A673 (cell line): ENCODE measurements around the gene PCNX3. TPM values are rescaled to one million over a fixed set of nuclear protein-coding genes. Genes with fewer than 3 reads are reported as not detected.

Source experiments
- BruUV-seq: library from RNA; stranded (reverse); fragments of 400-500 nt; replicated peaks from 2 replicates; lab custom pipeline; 2021; lab: Mats Ljungman, UMichigan
- CTCF ChIA-PET: fragments of 300-600 bp; sonication (Branson Sonifier 250); formaldehyde crosslinking; loops from one replicate; lab custom pipeline; 2022; ENCODE audit warnings: antibody characterized with exemption; lab: Charles Lee
- POLR2A ChIA-PET: fragments of 300-600 bp; sonication (Branson Sonifier 250); formaldehyde crosslinking; loops from one replicate; lab custom pipeline; 2022; ENCODE audit warnings: antibody characterized with exemption; ENCODE audit not compliant: low non-redundant PET; lab: Charles Lee
- DNase-seq: peaks from one replicate; pipeline ENCODE4 v3.0.0-alpha.2; 2015; ENCODE audit warnings: low spot score
- H3K27ac ChIP-seq: fragments of 200-600 bp; sonication (generic); 2 replicates; pipeline ENCODE4 v1.5.1; 2016; ENCODE audit warnings: mixed run types, low read depth, mild to moderate bottlenecking, mixed read lengths, antibody characterized with exemption, low read length; ENCODE audit not compliant: poor library complexity, severe bottlenecking
- H3K27me3 ChIP-seq: fragments of 200-600 bp; sonication (generic); replicated peaks from 2 replicates; pipeline ENCODE4 v1.6.1; 2017; ENCODE audit warnings: mixed run types, low read depth, mild to moderate bottlenecking, mixed read lengths, antibody characterized with exemption, low read length; ENCODE audit not compliant: insufficient read depth, poor library complexity
- H3K36me3 ChIP-seq: fragments of 200-600 bp; sonication (generic); 2 replicates; pipeline ENCODE4 v1.6.1; 2016; ENCODE audit warnings: mixed run types, mild to moderate bottlenecking, mixed read lengths, antibody characterized with exemption, low read length; ENCODE audit not compliant: insufficient read depth, poor library complexity, severe bottlenecking
- H3K4me1 ChIP-seq: fragments of 200-600 bp; sonication (generic); 2 replicates; pipeline ENCODE4 v1.6.1; 2017; ENCODE audit warnings: mixed run types, mild to moderate bottlenecking, mixed read lengths, antibody characterized with exemption, low read length; ENCODE audit not compliant: insufficient read depth, poor library complexity, severe bottlenecking
- H3K4me3 ChIP-seq: fragments of 200-600 bp; sonication (generic); 2 replicates; pipeline ENCODE4 v1.5.1; 2016; ENCODE audit warnings: low read depth, mixed run types, mild to moderate bottlenecking, mixed read lengths, low read length; ENCODE audit not compliant: poor library complexity, severe bottlenecking
- H3K9me3 ChIP-seq: fragments of 200-600 bp; sonication (generic); 2 replicates; pipeline ENCODE4 v1.6.1; 2016; ENCODE audit warnings: mixed run types, low read depth, mild to moderate bottlenecking, mixed read lengths, antibody characterized with exemption, low read length; ENCODE audit not compliant: poor library complexity, severe bottlenecking
- CTCF ChIP-seq: fragments of 300-800, 200-600 bp; sonication (generic); conservative IDR thresholded peaks from 2 replicates; pipeline ENCODE4 v1.5.1; 2017; ENCODE audit warnings: low read depth, mild to moderate bottlenecking, antibody characterized with exemption, low read length, moderate library complexity, mixed read lengths
- EZH2 ChIP-seq: fragments of 200-600 bp; sonication (generic); IDR thresholded peaks from 2 replicates; pipeline ENCODE4 v1.6.1; 2017; ENCODE audit warnings: borderline replicate concordance, low read depth, mild to moderate bottlenecking, mixed read lengths, antibody characterized with exemption, low read length; ENCODE audit not compliant: poor library complexity, severe bottlenecking
- intact Hi-C: fragments of 100-400 bp; cut with micrococcal nuclease; formaldehyde crosslinking; loops from one replicate; pipeline ENCODE4 v1.10.0; 2022; ENCODE audit not compliant: unreplicated experiment
- total RNA-seq: library from RNA; stranded (reverse); gene quantifications from 2 replicates; pipeline ENCODE4 v1.2.3, GENCODE V29; 2021

Gene PCNX3
- total RNA-seq, 1 experiment from 2014 or later: 68.0 TPM

- H3K4me1 ChIP-seq: peaks cover 27% of the 10 kb centered on the region
- BruUV-seq: no TSS peak
- no peak for DNase-seq
- CTCF ChIA-PET: no interaction called here
- no peak overlapping the region for H3K4me3 ChIP-seq
- POLR2A ChIA-PET: no interaction called here
- H3K27me3 ChIP-seq: no peaks in the 10 kb centered on the region
- no peak for TF ChIP-seq EZH2
- TF ChIP-seq CTCF: no peak
- H3K9me3 ChIP-seq: no peaks in the 10 kb centered on the region
- intact Hi-C loops: no loop called here
- no peak overlapping the region for H3K27ac ChIP-seq
- peaks cover 7% of the 10 kb centered on the region for H3K36me3 ChIP-seq
Measured at GRCh38 chr11:65578667-65579066, 36.9 kb upstream of the PCNX3 start.

GRCh38 chr11:65579291-65579690, 36.3 kb upstream of the PCNX3 start:
- peaks cover 23% of the 10 kb centered on the region for H3K4me1 ChIP-seq
- H3K36me3 ChIP-seq: peaks cover 7% of the 10 kb centered on the region
- CTCF ChIA-PET: no interaction called here
- H3K9me3 ChIP-seq: no peaks in the 10 kb centered on the region
- H3K27ac ChIP-seq: no peak overlapping the region
- DNase-seq: no peak
- BruUV-seq: no TSS peak
- intact Hi-C loops: no loop called here
- H3K4me3 ChIP-seq: no peak overlapping the region
- POLR2A ChIA-PET: no interaction called here
- no peak for TF ChIP-seq EZH2
- no peak for TF ChIP-seq CTCF
- H3K27me3 ChIP-seq: no peaks in the 10 kb centered on the region

- no peak for TF ChIP-seq CTCF
- no peak for TF ChIP-seq EZH2
- H3K4me1 ChIP-seq: peaks cover 18% of the 10 kb centered on the region
- peaks cover 7% of the 10 kb centered on the region for H3K36me3 ChIP-seq
- ChIA-PET POLR2A (no interaction called here), CTCF (no interaction called here)
- BruUV-seq: no TSS peak
- no peaks in the 10 kb centered on the region for H3K9me3 ChIP-seq
- no peak overlapping the region for H3K4me3 ChIP-seq
- no peak overlapping the region for H3K27ac ChIP-seq
- no peaks in the 10 kb centered on the region for H3K27me3 ChIP-seq
- DNase-seq: no peak
- intact Hi-C loops: no loop called here
Measured at GRCh38 chr11:65580031-65580692, 35.4 kb upstream of the PCNX3 start.
